Fibroblast of villous mesenchyme (primary cell): Measurements from ENCODE around the gene DNAJB1. TPM values are rescaled to one million over a fixed set of nuclear protein-coding genes. Genes with fewer than 3 reads are reported as not detected.
"Not testable (repeated sequence)": the region's sequence is repeated elsewhere in the genome, so short reads cannot be mapped to it uniquely, and the experiment has no call there.

Experiments used
- DNase-seq: peaks from one replicate; pipeline ENCODE4 v3.0.0-alpha.2; 2010; ENCODE audit warnings: low read depth
- H3K4me3 ChIP-seq: 2 replicates; pipeline ENCODE4 v1.5.1; 2011; ENCODE audit warnings: low read depth, mild to moderate bottlenecking, low read length
- CTCF ChIP-seq: IDR thresholded peaks from 2 replicates; pipeline ENCODE4 v1.5.1; 2012; ENCODE audit warnings: low read depth, mild to moderate bottlenecking, low read length; ENCODE audit not compliant: insufficient read depth
- total RNA-seq: library from RNA; depleted of rRNA; stranded (reverse); fragments of >200 nt; gene quantifications from 2 replicates; pipeline ENCODE4 v1.2.3, GENCODE V29; 2012

The DNAJB1 gene
- total RNA-seq = 78.0 and 99.3 TPM in 2 replicates

GRCh38 chr19:14517840-14518505 is at the start of gene DNAJB1:
Gene DNAJB1 (minus strand): TSS chr19:14518397. CDS start chr19:14518349, 48 bp downstream.
- no peak for TF ChIP-seq CTCF
- peak within 1 kb of the TSS; percentile 93 for H3K4me3 ChIP-seq
- DNase-seq = peak; percentile 80

- no peak for TF ChIP-seq CTCF
- no peak overlapping the region for H3K4me3 ChIP-seq
- no peak for DNase-seq
Measured at GRCh38 chr19:14567079-14567478, 48.9 kb upstream of the DNAJB1 start.

- H3K4me3 ChIP-seq = no peak overlapping the region
Measured at GRCh38 chr19:14566712-14567077, 48.5 kb upstream of the DNAJB1 start.

GRCh38 chr19:14565765-14566711 is 47.8 kb upstream of the DNAJB1 start:
- no peak overlapping the region for H3K4me3 ChIP-seq
- DNase-seq = no peak
- TF ChIP-seq CTCF = no peak

More at GRCh38 chr19:14566712-14567077, 48.5 kb upstream of the DNAJB1 start:
- no peak for DNase-seq
- no peak for TF ChIP-seq CTCF

GRCh38 chr19:14565298-14565679 is 47.1 kb upstream of the DNAJB1 start:
- no peak for DNase-seq
- H3K4me3 ChIP-seq = no peak overlapping the region
- TF ChIP-seq CTCF = no peak

- DNase-seq, H3K4me3 ChIP-seq: not testable (repeated sequence)
Measured at GRCh38 chr19:14564652-14565297, 46.6 kb upstream of the DNAJB1 start.
